HG02885 (cell line): ENCODE data around the gene PDGFC.

Source experiments
- ATAC-seq: cut with Tn5 transposase; IDR thresholded peaks from one replicate; pipeline ENCODE4 v1.9.1; 2021; ENCODE audit warnings: mild to moderate bottlenecking; ENCODE audit not compliant: unreplicated experiment, poor library complexity

PDGFC gene

DNA sequence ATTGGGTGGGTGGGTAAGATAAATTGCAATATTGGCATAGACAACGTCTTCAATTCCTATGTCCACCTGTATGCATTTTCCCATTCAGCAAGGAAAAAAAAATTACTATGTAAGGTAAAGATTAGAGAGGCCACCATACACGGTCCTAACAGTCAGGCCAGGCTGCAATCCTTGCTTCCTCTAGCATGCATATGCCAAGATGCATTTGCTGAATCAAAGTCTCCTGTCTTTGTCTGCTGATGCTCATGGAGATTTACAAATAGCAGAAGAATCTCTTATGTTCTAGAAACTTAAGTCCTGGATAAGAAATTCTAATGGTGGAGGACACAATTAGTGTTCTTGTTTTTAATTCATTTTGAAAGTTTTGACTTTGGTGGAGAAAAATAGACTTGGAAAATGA lies 206.8 kb downstream of the PDGFC start:
- ATAC-seq = no peak

DNA sequence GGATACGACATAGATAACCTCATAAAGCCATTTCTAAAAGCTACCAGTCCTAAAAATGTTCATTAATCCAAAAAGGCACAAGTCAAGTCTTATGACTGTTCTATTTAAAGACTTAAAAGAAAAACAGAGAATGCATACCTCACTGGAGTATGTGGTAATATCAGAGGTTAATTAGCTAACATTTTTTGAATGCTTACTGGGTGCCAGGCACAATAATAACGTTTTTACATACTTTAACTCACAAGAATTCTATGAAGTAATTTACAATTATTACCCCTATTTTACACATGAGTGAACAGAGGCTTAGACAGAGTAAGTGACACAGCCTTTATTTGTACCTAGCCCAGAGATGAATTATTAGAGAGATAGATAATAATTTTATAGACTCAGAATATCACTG lies 207.5 kb downstream of the PDGFC start:
- ATAC-seq = no peak

DNA sequence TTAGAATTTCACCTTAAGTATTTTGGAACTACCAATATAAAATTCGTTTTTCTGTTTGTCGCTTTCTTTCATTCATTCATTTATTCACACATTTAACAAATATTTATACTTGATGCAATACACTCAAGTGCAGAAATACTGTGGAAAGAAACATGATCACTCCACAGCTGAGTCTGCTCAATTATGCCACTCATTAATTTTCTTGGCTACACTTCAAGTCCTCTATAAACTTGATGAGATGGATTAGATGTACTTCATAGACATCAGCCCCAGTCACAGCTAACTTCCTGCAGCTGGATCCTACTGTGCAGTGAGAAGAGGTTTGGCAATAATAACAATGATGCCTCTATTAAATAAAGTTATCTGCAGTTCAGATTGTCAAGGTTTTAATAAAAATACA lies 208.1 kb downstream of the PDGFC start:
- no peak for ATAC-seq

GRCh38 chr4:156762851-156763250 lies 208.7 kb downstream of the PDGFC start:
- ATAC-seq = no peak

DNA sequence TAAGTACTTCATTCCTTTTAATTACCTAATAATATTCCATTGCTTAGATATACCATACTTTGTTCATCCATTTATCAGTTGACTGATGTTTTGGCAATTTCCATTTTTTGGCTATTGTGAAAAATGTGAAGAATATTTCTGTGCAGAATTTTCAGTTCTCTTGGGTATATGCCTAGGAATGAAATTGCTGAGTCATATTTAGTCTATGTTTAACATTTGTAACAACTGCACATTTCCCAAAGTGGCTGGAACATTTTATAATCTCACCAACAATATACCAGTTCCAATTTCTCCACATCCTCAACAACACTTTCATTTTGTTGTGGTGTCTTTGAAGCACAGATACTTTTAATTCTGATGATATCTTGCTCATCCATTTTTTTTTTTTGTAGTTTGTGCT lies 215.5 kb downstream of the PDGFC start:
- ATAC-seq = no peak

DNA sequence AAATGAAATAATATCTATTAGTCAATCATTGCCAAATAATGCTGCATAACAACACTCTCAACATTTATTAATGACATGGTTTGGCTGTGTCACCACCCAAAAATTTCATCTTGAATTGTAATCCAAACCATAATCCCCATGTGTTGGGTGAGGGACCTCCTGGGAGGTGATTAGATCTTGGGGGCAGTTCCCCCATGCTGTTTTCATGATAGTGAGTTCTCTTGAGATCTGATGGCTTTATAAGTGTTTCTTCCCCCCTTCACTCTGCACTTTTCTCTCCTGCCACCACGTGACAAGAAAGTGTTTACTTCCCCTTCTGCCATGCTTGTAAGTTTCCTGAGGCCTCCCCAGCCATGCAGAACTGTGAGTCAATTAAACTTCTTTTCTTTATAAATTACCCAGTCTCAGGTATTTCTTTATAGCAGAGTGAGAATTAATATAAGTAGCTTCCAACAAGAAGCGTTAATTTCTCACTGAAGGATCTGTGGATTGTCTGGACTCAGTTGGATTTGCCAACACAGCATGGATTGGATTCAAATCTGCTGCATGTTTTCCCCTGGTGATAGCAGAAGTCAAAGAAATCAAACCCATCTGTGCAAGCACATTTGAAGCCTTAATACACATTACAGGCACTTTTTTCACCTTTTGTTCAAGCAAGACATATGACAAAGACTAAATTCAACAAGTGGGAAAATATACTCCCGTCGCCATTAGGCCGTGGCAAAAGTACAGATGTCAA lies 216.6 kb downstream of the PDGFC start:
- ATAC-seq = no peak

GRCh38 chr4:156751486-156751885 lies 220.1 kb downstream of the PDGFC start:
- no peak for ATAC-seq

DNA sequence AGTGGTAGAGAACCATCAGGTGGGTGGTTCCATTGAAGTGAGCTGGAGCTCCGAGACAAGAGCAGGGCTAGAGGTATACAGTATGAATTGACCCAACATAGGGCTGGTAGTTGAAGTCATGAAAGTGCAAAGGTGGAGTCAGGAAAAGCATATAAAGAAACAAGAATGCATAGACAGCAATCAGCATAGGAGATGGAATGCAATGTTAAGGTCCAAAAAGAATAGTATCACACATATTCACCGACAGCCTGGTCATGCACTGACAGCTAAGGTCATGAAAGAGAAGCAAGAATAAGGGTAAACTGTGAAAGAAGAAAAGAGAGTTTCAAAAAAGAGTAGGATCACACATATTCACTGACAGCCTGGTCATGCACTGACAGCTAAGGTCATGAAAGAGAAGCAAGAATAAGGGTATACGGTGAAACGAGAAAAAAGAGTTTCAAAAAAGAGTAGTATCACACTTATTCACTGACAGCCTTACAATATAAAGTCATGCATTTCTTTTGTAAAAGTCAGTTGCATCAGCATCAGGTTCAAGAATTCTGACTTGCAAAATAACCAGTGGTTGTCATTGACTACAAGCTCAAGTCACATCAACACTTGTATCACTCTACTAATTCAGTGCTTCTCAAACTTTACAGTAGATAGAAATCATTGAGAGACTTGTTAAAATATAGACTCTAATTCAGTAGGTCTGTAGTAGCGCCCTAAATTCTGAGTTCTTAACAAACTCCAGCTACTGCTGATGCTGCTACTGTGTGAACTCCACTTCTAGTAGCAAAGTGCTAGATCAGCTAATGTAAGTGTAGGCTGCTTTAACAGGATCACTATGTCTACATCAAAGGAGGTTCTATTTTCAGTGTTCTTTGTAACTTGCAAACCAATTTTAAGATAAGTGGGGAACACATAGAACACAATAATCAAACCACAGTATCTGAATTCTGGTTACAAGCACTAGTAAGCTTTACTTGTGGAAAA lies 221.9 kb downstream of the PDGFC start:
- ATAC-seq = no peak

DNA sequence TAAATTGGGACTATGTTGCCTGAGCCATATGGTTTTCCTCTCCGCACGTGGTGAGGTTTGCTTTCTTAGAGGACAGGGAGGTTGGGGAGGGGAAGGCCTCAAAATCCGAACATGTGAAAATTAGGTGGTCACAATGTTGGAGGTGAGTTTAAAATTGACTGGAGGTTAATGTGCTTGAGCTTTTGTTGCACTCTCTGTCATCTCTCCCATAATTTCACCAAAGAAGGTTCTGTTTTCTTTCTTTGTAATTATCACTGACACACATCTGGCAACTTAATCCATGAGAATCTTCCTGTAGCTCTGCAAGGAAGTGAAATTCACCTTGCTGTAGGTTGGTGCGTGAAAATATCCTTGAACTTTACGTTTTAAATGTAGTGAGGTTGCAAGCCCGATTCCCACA lies 225.5 kb downstream of the PDGFC start:
- ATAC-seq = no peak

GRCh38 chr4:156738766-156739165 lies 232.8 kb downstream of the PDGFC start:
- no peak for ATAC-seq

DNA sequence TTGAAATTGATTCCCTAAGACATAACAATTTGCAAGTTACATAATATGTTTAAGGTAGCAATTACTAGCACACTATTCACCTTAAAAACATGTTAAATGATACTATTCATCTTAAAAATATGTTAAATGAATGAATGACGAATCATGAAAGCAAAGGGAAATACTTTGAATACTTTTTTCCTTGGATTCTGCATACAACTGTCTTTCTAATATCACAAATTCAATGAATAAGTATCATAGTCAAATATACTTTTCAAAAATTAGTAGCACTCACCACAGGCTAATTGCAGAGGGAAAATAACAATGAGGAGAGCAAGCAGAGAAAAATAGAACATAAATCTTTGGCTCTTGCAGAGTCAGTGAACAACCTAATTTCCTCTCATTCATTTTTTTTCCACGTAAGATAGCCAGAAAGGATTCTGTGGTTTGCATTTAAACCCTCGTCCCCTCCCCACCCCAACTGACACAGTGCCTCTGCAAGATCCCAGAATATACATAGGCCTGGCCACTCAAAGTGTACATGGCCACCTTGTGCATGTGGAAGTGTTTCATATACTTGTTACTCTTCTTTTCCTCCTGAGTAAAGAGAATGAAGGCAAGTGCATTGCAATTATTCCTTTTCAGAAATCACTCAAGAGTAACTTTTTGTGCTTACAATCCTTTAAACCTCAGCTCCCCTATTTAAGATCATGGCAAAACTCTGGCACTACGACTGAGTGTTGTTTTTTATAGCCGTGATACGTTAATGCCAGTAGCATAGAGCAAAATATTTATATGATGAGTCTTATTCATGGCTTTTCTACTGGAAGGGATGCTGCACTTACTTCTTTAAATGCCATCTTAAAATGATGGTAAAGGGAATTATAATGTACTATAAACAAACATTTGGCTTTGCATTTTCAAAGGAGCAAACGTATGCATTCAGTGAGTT lies 236.4 kb downstream of the PDGFC start:
- no peak for ATAC-seq

DNA sequence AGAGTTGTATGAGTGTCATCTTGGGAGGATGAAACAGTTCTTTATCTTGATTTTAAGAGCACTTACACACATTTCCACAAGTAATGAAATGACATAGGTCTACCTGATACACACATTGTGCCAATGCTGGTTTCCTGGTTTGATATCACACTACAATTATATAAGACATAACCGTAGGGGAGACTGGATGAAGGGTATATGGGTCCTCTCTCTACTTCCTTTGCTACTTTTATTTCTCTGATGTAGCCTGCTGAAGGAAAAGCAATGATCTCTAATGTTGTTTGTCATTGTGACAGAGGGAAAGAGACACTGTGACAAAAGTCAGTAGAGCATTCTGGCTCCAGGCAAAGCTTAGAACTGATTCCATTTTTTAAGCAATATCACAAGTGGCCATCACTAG lies 238.0 kb downstream of the PDGFC start:
- no peak for ATAC-seq

- no peak for ATAC-seq
Measured at GRCh38 chr4:156732634-156733033, 239.0 kb downstream of the PDGFC start.

GRCh38 chr4:156729416-156729815 lies 242.2 kb downstream of the PDGFC start:
- ATAC-seq = no peak

DNA sequence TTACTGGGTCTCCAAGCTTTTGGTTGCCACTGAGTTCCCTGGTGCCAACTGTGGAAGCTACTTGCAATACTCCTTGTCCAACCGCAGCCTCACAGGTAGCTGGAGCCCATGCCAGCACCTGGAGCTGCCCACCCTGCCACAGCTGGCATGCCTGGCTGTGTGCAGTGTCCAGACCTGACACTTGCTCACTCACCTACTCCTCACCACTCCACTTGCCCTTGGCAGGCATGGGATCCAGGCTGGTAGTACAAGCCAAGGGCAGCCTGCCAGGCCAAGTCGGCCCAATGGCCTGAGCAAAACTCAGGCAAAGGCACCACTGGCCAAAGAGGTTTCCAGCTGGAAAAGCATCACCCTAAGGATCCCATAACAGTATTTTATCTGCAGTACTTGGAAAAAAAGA lies 246.3 kb downstream of the PDGFC start:
- no peak for ATAC-seq

DNA sequence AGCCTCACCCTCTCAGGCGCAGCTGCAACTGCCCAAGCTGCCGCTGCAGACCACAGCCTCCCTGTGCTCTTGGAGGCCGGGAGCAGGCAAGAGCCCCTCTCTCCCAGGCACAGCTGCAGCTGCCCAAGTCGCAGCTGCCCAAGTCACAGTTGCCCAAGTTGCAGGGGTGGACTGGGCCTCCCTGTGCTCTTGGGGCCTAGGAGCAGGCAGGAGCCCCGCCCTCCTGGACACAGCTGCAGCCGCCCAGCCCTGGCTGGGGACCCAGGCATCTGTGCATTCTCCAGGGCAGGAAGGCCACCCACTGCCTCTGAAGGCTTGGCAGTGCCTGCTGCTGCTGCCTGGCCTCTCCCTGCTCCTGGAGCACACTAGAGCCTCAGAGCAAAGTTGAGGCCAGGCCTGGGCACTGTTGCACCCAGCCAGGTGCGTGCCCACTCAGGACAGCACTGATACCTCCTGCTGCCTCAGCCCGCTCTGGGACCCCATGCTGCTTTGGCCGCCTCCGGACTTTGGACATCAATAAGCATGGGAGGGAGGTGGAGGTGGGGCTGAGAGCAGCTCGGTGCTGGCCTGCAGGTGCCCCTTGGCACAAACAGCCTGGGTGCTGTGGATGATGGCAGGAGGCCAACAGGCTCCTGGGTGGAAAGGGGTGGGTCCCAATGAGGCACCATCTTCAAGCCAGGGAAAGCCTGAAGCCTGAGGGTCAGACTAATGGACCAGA lies 247.5 kb downstream of the PDGFC start:
- no peak for ATAC-seq

DNA sequence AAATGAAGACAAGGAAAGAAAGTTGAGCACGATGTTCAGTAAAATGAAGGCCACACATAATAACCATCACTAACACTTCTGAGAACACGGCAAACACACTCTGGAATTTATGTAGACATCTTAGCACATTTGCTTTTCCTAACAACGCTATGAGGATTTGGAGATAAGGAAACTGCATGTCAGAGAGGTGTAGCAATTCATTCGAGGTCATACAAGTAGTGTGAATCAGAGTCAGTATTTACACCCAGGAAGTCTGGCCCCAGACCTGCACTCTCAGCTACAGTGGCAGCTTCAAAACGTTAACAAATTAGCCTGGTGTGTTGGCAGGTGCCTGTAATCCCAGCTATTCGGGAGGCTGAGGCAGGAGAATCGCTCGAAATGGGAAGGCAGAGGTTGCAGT lies 253.4 kb downstream of the PDGFC start:
- no peak for ATAC-seq

GRCh38 chr4:156711193-156711590 lies 260.4 kb downstream of the PDGFC start:
- ATAC-seq = no peak
